ENCODE data around the gene AKR1D1.

- TF ChIP-seq, protein P1, sequence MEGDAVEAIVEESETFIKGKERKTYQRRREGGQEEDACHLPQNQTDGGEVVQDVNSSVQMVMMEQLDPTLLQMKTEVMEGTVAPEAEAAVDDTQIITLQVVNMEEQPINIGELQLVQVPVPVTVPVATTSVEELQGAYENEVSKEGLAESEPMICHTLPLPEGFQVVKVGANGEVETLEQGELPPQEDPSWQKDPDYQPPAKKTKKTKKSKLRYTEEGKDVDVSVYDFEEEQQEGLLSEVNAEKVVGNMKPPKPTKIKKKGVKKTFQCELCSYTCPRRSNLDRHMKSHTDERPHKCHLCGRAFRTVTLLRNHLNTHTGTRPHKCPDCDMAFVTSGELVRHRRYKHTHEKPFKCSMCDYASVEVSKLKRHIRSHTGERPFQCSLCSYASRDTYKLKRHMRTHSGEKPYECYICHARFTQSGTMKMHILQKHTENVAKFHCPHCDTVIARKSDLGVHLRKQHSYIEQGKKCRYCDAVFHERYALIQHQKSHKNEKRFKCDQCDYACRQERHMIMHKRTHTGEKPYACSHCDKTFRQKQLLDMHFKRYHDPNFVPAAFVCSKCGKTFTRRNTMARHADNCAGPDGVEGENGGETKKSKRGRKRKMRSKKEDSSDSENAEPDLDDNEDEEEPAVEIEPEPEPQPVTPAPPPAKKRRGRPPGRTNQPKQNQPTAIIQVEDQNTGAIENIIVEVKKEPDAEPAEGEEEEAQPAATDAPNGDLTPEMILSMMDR (IDR thresholded peaks at IDR 0.05) = no peak
- TF ChIP-seq POLR2AphosphoS5 (IDR thresholded peaks at IDR 0.05) = no peak
Observed at GRCh38 chr7:138129551-138130165, 53.4 kb downstream of the AKR1D1 start.
